ENCODE results near the gene SCGB1D4. TPM values are rescaled to one million over a fixed set of nuclear protein-coding genes. Genes with fewer than 3 reads are reported as not detected.

Gene SCGB1D4, protein sequence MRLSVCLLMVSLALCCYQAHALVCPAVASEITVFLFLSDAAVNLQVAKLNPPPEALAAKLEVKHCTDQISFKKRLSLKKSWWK
- not detected in 2 replicates for total RNA-seq

GRCh38 chr11:62298975-62299374, at the start of gene SCGB1D4:
Gene SCGB1D4, minus strand, starts transcription at chr11:62299075. Its CDS starts 65 bp downstream, at chr11:62299010.

DNA sequence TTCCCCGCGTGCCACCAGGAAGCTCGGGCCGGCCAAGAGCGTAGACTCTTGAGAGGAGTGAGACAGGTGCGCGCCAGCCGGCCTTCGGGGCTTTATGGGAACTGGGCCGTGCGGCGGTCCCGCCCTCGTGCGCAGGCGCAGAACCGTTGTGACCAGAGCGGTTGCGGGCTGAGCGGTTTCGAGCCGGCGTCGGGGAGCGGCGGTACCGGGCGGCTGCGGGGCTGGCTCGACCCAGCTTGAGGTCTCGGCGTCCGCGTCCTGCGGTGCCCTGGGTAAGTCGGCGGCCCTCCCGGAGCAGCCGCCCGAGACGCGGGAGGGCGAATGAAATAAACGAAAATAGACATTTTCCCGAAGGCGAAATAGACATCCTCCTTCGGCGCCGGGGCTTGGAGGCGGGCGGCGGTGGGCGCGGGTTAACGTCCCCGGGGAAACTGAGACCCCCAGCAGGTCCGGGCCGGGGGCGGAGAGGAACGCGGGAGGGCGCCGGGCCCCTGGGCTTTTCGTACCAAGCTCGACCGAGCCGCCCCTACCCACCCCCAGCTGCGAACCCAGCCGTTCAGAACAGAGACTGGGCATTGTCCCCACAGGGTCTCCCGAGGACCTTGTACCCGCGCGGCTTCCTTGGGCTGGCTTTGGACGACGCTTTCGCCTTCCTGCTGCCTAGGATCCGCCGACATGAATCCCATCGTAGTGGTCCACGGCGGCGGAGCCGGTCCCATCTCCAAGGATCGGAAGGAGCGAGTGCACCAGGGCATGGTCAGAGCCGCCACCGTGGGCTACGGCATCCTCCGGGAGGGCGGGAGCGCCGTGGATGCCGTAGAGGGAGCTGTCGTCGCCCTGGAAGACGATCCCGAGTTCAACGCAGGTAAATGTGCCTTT, 38.7 kb upstream of the SCGB1D4 start, which contains the start of gene ASRGL1:
Gene ASRGL1, plus strand, starts transcription at position 146 of the 879 bp plus-strand sequence. Its CDS starts 530 bp downstream, at position 676.

GRCh38 chr11:62269654-62270278, 29.1 kb downstream of the SCGB1D4 start, which contains the start of gene SCGB2A2:
Gene SCGB2A2, plus strand, starts transcription at chr11:62270158. Its CDS starts 59 bp downstream, at chr11:62270217.

Other genes with a start within 250 kb of the SCGB1D4 start
- gene INCENP, start 175.1 kb downstream of the SCGB1D4 start, total RNA-seq, result 20.7 and 27.1 TPM in 2 replicates
- not detected in 2 replicates for gene SCGB1D1, start 108.9 kb downstream of the SCGB1D4 start, total RNA-seq
- gene SCGB2A1, start 90.4 kb downstream of the SCGB1D4 start, total RNA-seq, result not detected in 2 replicates
- not detected in 2 replicates for gene SCGB1D2, start 56.8 kb downstream of the SCGB1D4 start, total RNA-seq
- gene SCGB2A2, start 28.9 kb downstream of the SCGB1D4 start, total RNA-seq, result not detected in 2 replicates
- gene ASRGL1, start 38.4 kb upstream of the SCGB1D4 start, total RNA-seq, result not detected in 2 replicates
- not detected in 2 replicates for gene SCGB1A1, start 120.0 kb upstream of the SCGB1D4 start, total RNA-seq
- 251 and 358 TPM in 2 replicates for gene AHNAK, start 247.7 kb upstream of the SCGB1D4 start, total RNA-seq

Measured in myometrial cell (primary cell).